GM12878 (cell line): ENCODE results near the gene PDE7B. TPM values are rescaled to one million over a fixed set of nuclear protein-coding genes. Genes with fewer than 3 reads are reported as not detected.

Experiments
- ATAC-seq: fragments of 200-7000 bp; cut with Tn5 transposase; 3 replicates; pipeline ENCODE4 v1.9.1; 2020; ENCODE audit warnings: mild to moderate bottlenecking, moderate library complexity
- BruUV-seq: library from RNA; stranded (reverse); fragments of 400-500 nt; replicated peaks from 2 replicates; lab custom pipeline; 2021; lab: Mats Ljungman, UMichigan
- CTCF ChIA-PET: fragments of 300-600 bp; sonication (Branson Sonifier 250); formaldehyde crosslinking; extraction: SDS; loops from one replicate; lab custom pipeline; 2021; ENCODE audit warnings: inconsistent platforms; lab: Yijun Ruan, JAX
- POLR2A ChIA-PET: fragments of 350-600 bp; formaldehyde crosslinking; extraction: SDS; loops from one replicate; lab custom pipeline; 2021; ENCODE audit warnings: inconsistent platforms; lab: Charles Lee
- RAD21 ChIA-PET: fragments of 300-600 bp; sonication (Branson Sonifier 250); formaldehyde crosslinking; loops from one replicate; lab custom pipeline; 2023; ENCODE audit warnings: antibody characterized with exemption; ENCODE audit not compliant: unreplicated experiment; lab: Charles Lee
- SMC1A ChIA-PET: fragments of 300-600 bp; sonication (Branson Sonifier 250); formaldehyde crosslinking; loops from one replicate; lab custom pipeline; 2023; ENCODE audit not compliant: unreplicated experiment, uncharacterized antibody; lab: Charles Lee
- DNase-seq: peaks from one replicate; pipeline ENCODE4 v3.0.0-alpha.2; 2011; ENCODE audit warnings: low read depth, low spot score
- FAIRE-seq: peaks from 3 replicates; lab custom pipeline; 2011; peaks lifted over from hg19 to GRCh38; lab: Jason Lieb, UNC
- H2AFZ ChIP-seq: 2 replicates; pipeline ENCODE4 v1.6.0; 2011; ENCODE audit warnings: low read depth, low read length, control low read depth; ENCODE audit not compliant: control insufficient read depth
- H3K27ac ChIP-seq: 2 replicates; pipeline ENCODE4 v1.5.1; 2011; ENCODE audit warnings: control low read depth; ENCODE audit not compliant: control insufficient read depth, insufficient read depth
- H3K27me3 ChIP-seq, 2 experiments: replicated peaks in 1 of 2; 2 replicates each; pipeline versions ENCODE4 v1.6.0 to v1.6.1; 2011; ENCODE audit warnings: low read length in 1 of 2; ENCODE audit not compliant: control insufficient read depth in 2 of 2, insufficient read depth in 2 of 2
- H3K36me3 ChIP-seq, 2 experiments: 2 replicates each; pipeline ENCODE4 v1.5.1; 2011; ENCODE audit warnings: low read length in 1 of 2; ENCODE audit not compliant: control insufficient read depth in 2 of 2, insufficient read depth in 2 of 2
- H3K4me1 ChIP-seq: 2 replicates; pipeline ENCODE4 v1.6.1; 2011; ENCODE audit warnings: mild to moderate bottlenecking, low read length, moderate library complexity, mixed read lengths; ENCODE audit not compliant: control insufficient read depth, insufficient read depth
- H3K4me2 ChIP-seq: 2 replicates; pipeline ENCODE4 v1.6.0; 2011; ENCODE audit warnings: control low read depth; ENCODE audit not compliant: control insufficient read depth, insufficient read depth
- H3K4me3 ChIP-seq: fragments of 200-600 bp; sonication (generic); 2 replicates; pipeline ENCODE4 v1.5.1; 2016
- H3K79me2 ChIP-seq: 2 replicates; pipeline ENCODE4 v1.6.0; 2011; ENCODE audit warnings: low read length; ENCODE audit not compliant: control insufficient read depth, insufficient read depth
- H3K9ac ChIP-seq: 2 replicates; pipeline ENCODE4 v1.8.0; 2011; ENCODE audit warnings: low read length, control low read depth, mixed read lengths; ENCODE audit not compliant: control insufficient read depth, insufficient read depth
- H3K9me3 ChIP-seq: replicated peaks from 3 replicates; pipeline ENCODE4 v1.5.1; 2011; ENCODE audit warnings: mild to moderate bottlenecking, low read length; ENCODE audit not compliant: control insufficient read depth, insufficient read depth
- H4K20me1 ChIP-seq: 2 replicates; pipeline ENCODE4 v1.6.0; 2011; ENCODE audit not compliant: control insufficient read depth, insufficient read depth
- BHLHE40 ChIP-seq, 2 experiments: fragments of 450-650 bp in 1 of 2; IDR thresholded peaks; 2 replicates each; pipeline ENCODE4 v1.6.1; 2011 to 2017; ENCODE audit warnings: low read depth in 2 of 2, borderline replicate concordance in 1 of 2, improper control_type of control experiment in 1 of 2, low read length in 1 of 2, mild to moderate bottlenecking in 1 of 2
- EED ChIP-seq: sonication (generic); IDR thresholded peaks from 2 replicates; pipeline ENCODE4 v1.6.1; 2016; ENCODE audit warnings: antibody characterized with exemption, low read depth
- EGR1 ChIP-seq, 2 experiments: IDR thresholded peaks; 1 replicate in 1 of 2; 2 replicates in 1 of 2; pipeline ENCODE4 v1.6.1; 2011 to 2012; ENCODE audit warnings: low read depth in 2 of 2, low read length in 2 of 2, borderline replicate concordance in 1 of 2, mild to moderate bottlenecking in 1 of 2, moderate library complexity in 1 of 2
- EP300 ChIP-seq, 2 experiments: fragments of 150-350 bp in 1 of 2; IDR thresholded peaks; 2 replicates each; pipeline ENCODE4 v1.6.1; 2011 to 2012; ENCODE audit warnings: low read depth in 2 of 2, low read length in 2 of 2, borderline replicate concordance in 1 of 2, improper control_type of control experiment in 1 of 2, inconsistent platforms in 1 of 2; ENCODE audit not compliant: control insufficient read depth in 1 of 2
- HCFC1 ChIP-seq: fragments of 150-350 bp; IDR thresholded peaks from 2 replicates; pipeline ENCODE4 v1.6.1; 2014; ENCODE audit warnings: low read length
- JUND ChIP-seq: IDR thresholded peaks from 2 replicates; pipeline ENCODE4 v1.6.1; 2012; ENCODE audit warnings: low read depth, mild to moderate bottlenecking, low read length, improper control_type of control experiment, moderate library complexity
- PAX5 ChIP-seq: IDR thresholded peaks from 2 replicates; pipeline ENCODE4 v1.6.1; 2011; ENCODE audit warnings: low read depth, low read length, borderline replicate concordance
- PKNOX1 ChIP-seq: fragments of 450-650 bp; IDR thresholded peaks from 2 replicates; pipeline ENCODE4 v1.6.1; 2016; ENCODE audit warnings: mild to moderate bottlenecking
- POU2F2 ChIP-seq: IDR thresholded peaks from 3 replicates; pipeline ENCODE4 v1.6.1; 2011; ENCODE audit warnings: low read depth, mild to moderate bottlenecking, low read length, borderline replicate concordance
- RBBP5 ChIP-seq: fragments of 200-600 bp; sonication (generic); conservative IDR thresholded peaks from 2 replicates; pipeline ENCODE4 v1.6.1; 2016
- RELA ChIP-seq: fragments of 450-650 bp; IDR thresholded peaks from 2 replicates; pipeline ENCODE4 v1.8.0; 2014; ENCODE audit warnings: borderline replicate concordance; ENCODE audit not compliant: partially characterized antibody
- SMARCA5 ChIP-seq: fragments of 450-650 bp; IDR thresholded peaks from 2 replicates; pipeline ENCODE4 v1.6.1; 2017; ENCODE audit warnings: mild to moderate bottlenecking
- SREBF2 ChIP-seq: IDR thresholded peaks from 2 replicates; pipeline ENCODE4 v1.6.1; 2012; ENCODE audit warnings: mild to moderate bottlenecking, low read length
- STAT1 ChIP-seq: fragments of 450-650 bp; conservative IDR thresholded peaks from 2 replicates; pipeline ENCODE4 v1.6.1; 2014; ENCODE audit warnings: antibody characterized with exemption, mild to moderate bottlenecking
- TCF7 ChIP-seq: IDR thresholded peaks from 2 replicates; pipeline ENCODE4 v1.6.1; 2014; ENCODE audit warnings: antibody characterized with exemption, borderline replicate concordance
- YBX1 ChIP-seq: fragments of 450-650 bp; IDR thresholded peaks from 2 replicates; pipeline ENCODE4 v1.6.1; 2016; ENCODE audit warnings: antibody characterized with exemption
- ZBTB33 ChIP-seq: fragments of 450-650 bp; IDR thresholded peaks from 2 replicates; pipeline ENCODE4 v1.6.1; 2017; ENCODE audit warnings: mild to moderate bottlenecking
- WGBS: methylation state at CpG from one replicate; pipeline ENCODE4 v1.1.6; 2016; ENCODE audit warnings: low lambda C conversion rate; ENCODE audit not compliant: insufficient replicate concordance, insufficient coverage; ENCODE audit errors: missing lambda C conversion rate; 5-methylcytosine and 5-hydroxymethylcytosine counted together
- in situ Hi-C: fragments of 300-500 bp; cut with MboI; formaldehyde crosslinking; loops from 9 replicates; pipeline ENCODE4 v1.14.3; 2018; ENCODE audit warnings: mixed read lengths
- intact Hi-C: fragments of 100-400 bp; cut with micrococcal nuclease; formaldehyde crosslinking; loops from one replicate; pipeline ENCODE4 v1.14.2; 2022; ENCODE audit not compliant: unreplicated experiment
- polyA plus RNA-seq, 11 experiments: library from polyadenylated mRNA; depleted of rRNA in 4 of 11; unstranded in 6 of 11; stranded (reverse) in 5 of 11; fragments of >200 nt; fragmentation: Nextera tagmentation in 4 of 11; fragmentation: Illumina TruSeq in 1 of 11; extraction: Ambion mirVana in 4 of 11; extraction: Trizol in 1 of 11; gene quantifications; 1 replicate in 1 of 11; 2 replicates in 10 of 11; pipeline versions ENCODE4 v1.2.1 to v1.2.3, GENCODE V29; 2011 to 2016; ENCODE audit warnings: inconsistent platforms in 2 of 11, missing spikeins in 2 of 11, low read depth in 1 of 11
- total RNA-seq, 4 experiments: library from RNA; depleted of rRNA in 3 of 4; stranded (reverse); fragments of >200 nt in 3 of 4; fragmentation: Illumina TruSeq in 1 of 4; extraction: Trizol in 1 of 4; gene quantifications; 2 replicates each; pipeline versions ENCODE4 v1.2.1 to v1.2.3, GENCODE V29; 2013 to 2021

Gene PDE7B
- total and polyA plus RNA-seq, 10 of the 15 experiments (the other 5 are each of a cell fraction or from before 2014, with no cell fraction given): not detected

- ATAC-seq (no peak), DNase-seq (no peak), FAIRE-seq (no peak)
- intact Hi-C loops (no loop called here), in situ Hi-C loops (no loop called here)
- CTCF ChIA-PET: no interaction called here
- Histone ChIP-seq H3K4me1 (no peaks in the 10 kb centered on the region), H3K4me3 (no peak overlapping the region), H3K27ac (no peak overlapping the region), H4K20me1 (no peaks in the 10 kb centered on the region), H3K4me2 (no peak overlapping the region), H3K9ac (no peak overlapping the region), H3K79me2 (no peaks in the 10 kb centered on the region), H3K36me3 (no peaks in the 10 kb centered on the region), H2AFZ (no peak overlapping the region), H3K9me3 (no peaks in the 10 kb centered on the region), H3K27me3 (no peaks in the 10 kb centered on the region)
- BruUV-seq: no TSS peak
- SMC1A ChIA-PET: no interaction called here
- POLR2A ChIA-PET: no interaction called here
- no peak for TF ChIP-seq BHLHE40 (IDR thresholded peaks at IDR 0.05; ENCODE audit: borderline replicate concordance in 1 of 2, low read depth in 2 of 2, low read length in 1 of 2)
- no peak for TF ChIP-seq RELA
- no peak for TF ChIP-seq EGR1 (IDR thresholded peaks at IDR 0.05; ENCODE audit: borderline replicate concordance in 1 of 2, low read depth in 2 of 2, low read length in 2 of 2)
- TF ChIP-seq HCFC1: no peak
- no peak for TF ChIP-seq ZBTB33
- TF ChIP-seq RBBP5: no peak
- TF ChIP-seq SREBF2: no peak
- no peak for TF ChIP-seq PKNOX1
- no peak for TF ChIP-seq TCF7
- TF ChIP-seq SMARCA5: no peak
- TF ChIP-seq POU2F2: no peak
- no peak for TF ChIP-seq EED
- no peak for TF ChIP-seq EP300 (IDR thresholded peaks at IDR 0.05; ENCODE audit: borderline replicate concordance in 1 of 2, control insufficient read depth in 1 of 2, low read depth in 2 of 2, low read length in 2 of 2)
- no peak for TF ChIP-seq STAT1
- no peak for TF ChIP-seq JUND
- no peak for TF ChIP-seq YBX1
- TF ChIP-seq PAX5: no peak
- TF ChIP-seq, all 136 proteins: peak for 0
- RAD21 ChIA-PET: no interaction called here
- WGBS: 13% methylated on average over 1 of the region's 1 CpG
Observed at GRCh38 chr6:136150961-136151360, 299.5 kb downstream of the PDE7B start.
